ENCODE data around the gene DDX39A. TPM values are rescaled to one million over a fixed set of nuclear protein-coding genes. Genes with fewer than 3 reads are reported as not detected.
"Not testable (repeated sequence)": the region's sequence is repeated elsewhere in the genome, so short reads cannot be mapped to it uniquely, and the experiment has no call there.

Gene DDX39A
- 100 to 1,000 TPM; 225 to 236 TPM for total RNA-seq

DNA sequence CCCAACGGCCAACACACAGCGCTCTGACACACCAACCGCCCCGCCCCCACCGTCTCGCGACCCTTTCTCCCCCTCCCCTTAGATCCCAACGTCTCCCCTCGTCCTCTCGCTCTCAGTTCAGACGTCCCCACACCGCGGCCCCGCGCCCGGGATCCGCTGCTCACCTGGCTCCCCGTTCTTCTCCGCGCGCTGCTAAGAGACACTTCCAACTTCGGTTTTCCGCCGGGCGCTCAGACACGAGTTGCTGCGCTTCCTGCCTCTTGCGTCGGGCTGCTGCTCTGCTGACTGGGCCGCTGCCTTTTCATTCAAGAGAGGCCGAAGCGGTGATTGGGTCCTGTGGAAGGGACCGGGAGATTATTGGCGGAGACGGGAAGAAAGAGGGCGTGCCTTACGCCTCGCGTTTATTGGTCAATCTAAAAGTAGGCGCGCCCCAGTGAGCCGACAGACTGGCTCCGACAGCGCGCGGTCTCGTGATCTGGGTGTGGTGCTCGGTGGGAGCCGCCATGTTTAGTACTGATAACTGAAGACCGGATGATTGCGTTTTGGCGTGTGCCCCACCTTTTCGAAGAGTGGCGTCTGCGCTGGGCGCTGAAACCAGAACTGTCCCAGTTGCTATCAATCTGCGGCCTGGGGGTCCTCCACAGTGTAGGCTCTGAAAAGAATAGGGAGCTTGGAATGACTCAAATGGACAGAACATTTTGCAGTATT is at the start of gene DDX39A:
DDX39A (minus strand) TSS at position 236 of the 708 bp plus-strand sequence. CDS start 6,121 bp downstream, outside the sequence.
- H3K9me3 Mint-ChIP-seq: no peaks in the 10 kb centered on the region
- ATAC-seq (replicated peaks in 1 of 2) (peak; percentile 90), DNase-seq (peak; percentile 94 to 98)
- no peaks in the 10 kb centered on the region for H3K27me3 Mint-ChIP-seq (ENCODE audit: low read depth)
- peak within 1 kb of the TSS; percentile 97 for H3K27ac Mint-ChIP-seq
- peaks cover 21 to 29% of the 10 kb centered on the region in 2 donors for H3K36me3 Mint-ChIP-seq (ENCODE audit: insufficient read depth in 2 of 2)
- H3K4me3 Mint-ChIP-seq: peak within 1 kb of the TSS; percentile 85 to 95
- H3K4me1 Mint-ChIP-seq (ENCODE audit: low read depth): peaks cover 25% of the 10 kb centered on the region

- peaks cover 2 to 11% of the 10 kb centered on the region in 2 donors for H3K36me3 Mint-ChIP-seq (ENCODE audit: insufficient read depth in 2 of 2)
- ATAC-seq (replicated peaks in 1 of 2) (no peak), DNase-seq (no peak)
- H3K9me3 Mint-ChIP-seq: no peaks in the 10 kb centered on the region
- no peak overlapping the region for H3K4me3 Mint-ChIP-seq
- H3K27me3 Mint-ChIP-seq (ENCODE audit: low read depth): peaks cover 3% of the 10 kb centered on the region
- H3K27ac Mint-ChIP-seq: no peak overlapping the region
- peaks cover 5% of the 10 kb centered on the region for H3K4me1 Mint-ChIP-seq (ENCODE audit: low read depth)
Observed at GRCh38 chr19:14467816-14468215, 48.7 kb upstream of the DDX39A start.

DNA sequence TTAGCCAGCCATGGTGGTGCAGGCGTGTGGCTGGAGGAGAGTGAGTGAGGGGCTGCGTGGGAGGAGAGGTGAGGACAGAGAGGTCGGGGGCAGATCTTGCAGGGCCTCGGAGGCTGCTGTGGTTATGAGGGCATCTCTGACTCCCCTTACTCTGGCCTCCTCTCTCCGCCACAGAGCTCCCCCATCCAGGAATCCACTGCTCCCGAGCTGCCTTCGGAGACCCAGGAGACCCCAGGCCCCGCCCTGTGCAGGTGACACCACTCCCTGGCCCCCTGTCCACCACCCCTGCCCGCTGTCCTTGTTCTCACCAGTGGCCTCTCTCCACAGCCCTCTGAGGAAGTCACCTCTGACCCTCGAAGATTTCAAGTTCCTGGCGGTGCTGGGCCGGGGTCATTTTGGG is 48.2 kb upstream of the DDX39A start:
- Mint-ChIP-seq H3K4me1 (ENCODE audit: low read depth) (peaks cover 1% of the 10 kb centered on the region), H3K27me3 (ENCODE audit: low read depth) (no peaks in the 10 kb centered on the region), H3K27ac (no peak overlapping the region), H3K36me3 (ENCODE audit: insufficient read depth in 2 of 2) (peaks cover 2 to 13% of the 10 kb centered on the region in 2 donors), H3K4me3 (no peak overlapping the region), H3K9me3 (no peaks in the 10 kb centered on the region)
- ATAC-seq (replicated peaks in 1 of 2) (no peak), DNase-seq (no peak)

GRCh38 chr19:14463747-14464146 is 44.6 kb upstream of the DDX39A start:
- no peaks in the 10 kb centered on the region for H3K27me3 Mint-ChIP-seq (ENCODE audit: low read depth)
- no peak overlapping the region for H3K27ac Mint-ChIP-seq
- no peaks in the 10 kb centered on the region for H3K4me1 Mint-ChIP-seq (ENCODE audit: low read depth)
- no peak overlapping the region for H3K4me3 Mint-ChIP-seq
- H3K36me3 Mint-ChIP-seq (ENCODE audit: insufficient read depth in 2 of 2): peaks cover 6 to 21% of the 10 kb centered on the region in 2 donors
- ATAC-seq (replicated peaks in 1 of 2): no peak
- no peak for DNase-seq
- H3K9me3 Mint-ChIP-seq: no peaks in the 10 kb centered on the region

DNA sequence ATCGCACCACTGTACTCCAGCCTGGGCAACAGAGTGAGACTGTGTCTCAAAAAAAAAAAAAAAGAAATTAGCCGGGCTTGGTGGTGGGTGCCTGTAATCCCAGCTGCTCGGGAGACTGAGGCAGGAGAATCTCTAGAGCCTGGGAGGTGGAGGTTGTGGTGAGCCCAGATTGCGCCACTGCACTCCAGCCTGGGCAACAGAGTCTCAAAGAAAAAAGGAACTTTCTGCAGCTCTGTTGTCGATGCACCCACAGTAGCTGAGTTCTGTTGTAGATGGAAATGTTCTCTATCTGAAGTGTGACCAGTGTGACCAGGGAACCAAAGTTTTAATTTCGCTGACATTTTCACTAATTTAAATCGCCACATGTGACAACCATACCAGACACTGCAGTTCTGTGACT is 43.3 kb upstream of the DDX39A start:
- not testable (repeated sequence) for H3K4me1 Mint-ChIP-seq (ENCODE audit: low read depth); H3K27ac Mint-ChIP-seq; H3K9me3 Mint-ChIP-seq; H3K27me3 Mint-ChIP-seq (ENCODE audit: low read depth); H3K4me3 Mint-ChIP-seq; DNase-seq; ATAC-seq (replicated peaks in 1 of 2)
- H3K36me3 Mint-ChIP-seq (ENCODE audit: insufficient read depth in 2 of 2): peaks cover 6 to 19% of the 10 kb centered on the region in 2 donors

DNA sequence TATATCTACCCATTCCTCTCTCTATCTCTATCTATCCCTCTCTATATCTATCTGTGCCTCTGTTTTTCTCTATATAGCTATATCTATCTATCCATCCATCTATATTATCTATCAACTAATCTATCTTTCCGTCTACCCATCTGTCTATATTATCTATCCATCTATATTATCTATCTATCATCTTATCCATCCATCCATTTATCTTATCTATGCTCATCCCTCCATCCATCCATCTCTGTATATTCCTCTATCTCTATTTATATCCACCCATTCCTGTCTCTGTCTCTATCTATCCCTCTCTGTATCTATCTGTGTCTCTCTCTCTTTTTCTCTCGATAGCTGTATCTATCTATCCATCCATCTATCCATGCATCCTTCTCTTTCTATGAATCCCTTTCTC is 41.8 kb upstream of the DDX39A start:
- DNase-seq (no peak), ATAC-seq (replicated peaks in 1 of 2) (no peak)
- H3K36me3 Mint-ChIP-seq (ENCODE audit: insufficient read depth in 2 of 2): peaks cover 7 to 16% of the 10 kb centered on the region in 2 donors
- no peaks in the 10 kb centered on the region for H3K9me3 Mint-ChIP-seq
- peak overlapping the region; percentile 68 for H3K27ac Mint-ChIP-seq
- no peak overlapping the region for H3K4me3 Mint-ChIP-seq
- no peaks in the 10 kb centered on the region for H3K4me1 Mint-ChIP-seq (ENCODE audit: low read depth)
- no peaks in the 10 kb centered on the region for H3K27me3 Mint-ChIP-seq (ENCODE audit: low read depth)

DNA sequence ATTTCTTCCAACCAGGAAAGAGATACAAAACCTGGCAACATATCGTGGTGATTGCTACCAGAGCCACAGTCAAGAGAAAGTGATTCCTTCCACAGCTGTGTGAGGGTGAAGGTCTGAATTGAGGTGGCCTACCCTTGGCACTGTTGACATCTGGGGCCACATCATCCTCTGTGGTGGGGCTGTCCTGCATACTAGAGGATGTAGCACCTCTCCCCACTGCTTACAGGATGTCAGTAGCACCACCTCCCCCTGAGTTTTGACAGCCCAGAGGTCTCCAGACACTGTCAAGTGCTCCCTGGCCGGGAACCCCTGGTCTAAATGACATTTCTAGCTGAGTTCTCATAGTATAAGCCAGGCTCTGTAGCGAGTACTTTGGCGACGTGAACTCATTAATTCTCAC is 40.6 kb upstream of the DDX39A start:
- H3K36me3 Mint-ChIP-seq (ENCODE audit: insufficient read depth in 2 of 2): peaks cover 8 to 19% of the 10 kb centered on the region in 2 donors
- H3K4me3 Mint-ChIP-seq: no peak overlapping the region
- H3K9me3 Mint-ChIP-seq: no peaks in the 10 kb centered on the region
- DNase-seq (peak; percentile 25 to 56), ATAC-seq (replicated peaks in 1 of 2) (peak; percentile 93 to 100)
- no peaks in the 10 kb centered on the region for H3K4me1 Mint-ChIP-seq (ENCODE audit: low read depth)
- no peak overlapping the region for H3K27ac Mint-ChIP-seq
- H3K27me3 Mint-ChIP-seq (ENCODE audit: low read depth): no peaks in the 10 kb centered on the region

GRCh38 chr19:14452303-14452702 is 33.2 kb upstream of the DDX39A start:
- not testable (repeated sequence) for H3K4me1 Mint-ChIP-seq (ENCODE audit: low read depth); H3K27ac Mint-ChIP-seq; H3K27me3 Mint-ChIP-seq (ENCODE audit: low read depth); H3K9me3 Mint-ChIP-seq; DNase-seq; H3K4me3 Mint-ChIP-seq; ATAC-seq (replicated peaks in 1 of 2)
- H3K36me3 Mint-ChIP-seq (ENCODE audit: insufficient read depth in 2 of 2): peaks cover 10 to 27% of the 10 kb centered on the region in 2 donors

DNA sequence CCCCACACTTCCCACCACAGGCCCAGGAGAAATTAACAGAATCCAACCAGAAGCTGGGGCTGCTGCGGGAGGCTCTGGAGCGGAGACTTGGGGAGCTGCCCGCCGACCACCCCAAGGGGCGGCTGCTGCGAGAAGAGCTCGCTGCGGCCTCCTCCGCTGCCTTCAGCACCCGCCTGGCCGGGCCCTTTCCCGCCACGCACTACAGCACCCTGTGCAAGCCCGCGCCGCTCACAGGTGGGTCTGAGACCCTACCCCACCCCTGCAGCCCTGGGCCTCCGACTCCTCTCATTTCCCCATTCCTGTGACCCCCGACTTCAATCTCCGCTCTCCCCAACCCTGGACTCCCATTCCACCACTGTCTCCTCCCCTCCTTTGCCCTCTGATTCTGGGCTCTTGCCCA is 31.7 kb upstream of the DDX39A start:
- ATAC-seq (replicated peaks in 1 of 2): no peak
- Mint-ChIP-seq H3K9me3 (no peaks in the 10 kb centered on the region), H3K27ac (no peak overlapping the region), H3K4me3 (no peak overlapping the region), H3K4me1 (ENCODE audit: low read depth) (peaks cover 6% of the 10 kb centered on the region), H3K36me3 (ENCODE audit: insufficient read depth in 2 of 2) (peaks cover 12 to 33% of the 10 kb centered on the region in 2 donors), H3K27me3 (ENCODE audit: low read depth) (no peaks in the 10 kb centered on the region)
- no peak for DNase-seq

GRCh38 chr19:14450168-14450874 is 31.2 kb upstream of the DDX39A start:
- H3K27me3 Mint-ChIP-seq (ENCODE audit: low read depth): no peaks in the 10 kb centered on the region
- peaks cover 11 to 32% of the 10 kb centered on the region in 2 donors for H3K36me3 Mint-ChIP-seq (ENCODE audit: insufficient read depth in 2 of 2)
- no peak overlapping the region for H3K4me3 Mint-ChIP-seq
- DNase-seq: peak; percentile 74 to 79
- no peaks in the 10 kb centered on the region for H3K9me3 Mint-ChIP-seq
- H3K4me1 Mint-ChIP-seq (ENCODE audit: low read depth): peaks cover 6% of the 10 kb centered on the region
- ATAC-seq (replicated peaks in 1 of 2): peak; percentile 84 to 93
- H3K27ac Mint-ChIP-seq: no peak overlapping the region

- Mint-ChIP-seq H3K9me3 (no peaks in the 10 kb centered on the region), H3K27ac (no peak overlapping the region), H3K36me3 (ENCODE audit: insufficient read depth in 2 of 2) (peaks cover 15 to 32% of the 10 kb centered on the region in 2 donors), H3K4me3 (no peak overlapping the region), H3K4me1 (ENCODE audit: low read depth) (peaks cover 6% of the 10 kb centered on the region), H3K27me3 (ENCODE audit: low read depth) (no peaks in the 10 kb centered on the region)
- no peak for DNase-seq
- ATAC-seq (replicated peaks in 1 of 2): no peak
Observed at GRCh38 chr19:14449321-14449720, 30.2 kb upstream of the DDX39A start.

- H3K27ac Mint-ChIP-seq: no peak overlapping the region
Observed at GRCh38 chr19:14446336-14447036, 27.3 kb upstream of the DDX39A start.

GRCh38 chr19:14443632-14444216 is 24.6 kb upstream of the DDX39A start:
- Mint-ChIP-seq H3K4me3 (no peak overlapping the region), H3K9me3 (no peaks in the 10 kb centered on the region), H3K27ac (no peak overlapping the region), H3K36me3 (ENCODE audit: insufficient read depth in 2 of 2) (peaks cover 21 to 30% of the 10 kb centered on the region in 2 donors), H3K4me1 (ENCODE audit: low read depth) (peaks cover 32% of the 10 kb centered on the region), H3K27me3 (ENCODE audit: low read depth) (no peaks in the 10 kb centered on the region)
- ATAC-seq (replicated peaks in 1 of 2) (no peak), DNase-seq (no peak)

More at GRCh38 chr19:14446336-14447036, 27.3 kb upstream of the DDX39A start:
- Mint-ChIP-seq H3K4me3 (no peak overlapping the region), H3K36me3 (ENCODE audit: insufficient read depth in 2 of 2) (peaks cover 26 to 39% of the 10 kb centered on the region in 2 donors), H3K9me3 (no peaks in the 10 kb centered on the region), H3K4me1 (ENCODE audit: low read depth) (peaks cover 16% of the 10 kb centered on the region), H3K27me3 (ENCODE audit: low read depth) (no peaks in the 10 kb centered on the region)
- ATAC-seq (replicated peaks in 1 of 2) (no peak), DNase-seq (no peak)

Measured in activated T-cell treated with anti-CD3 and anti-CD28 coated beads, Interleukin-2, amount 50 U/mL, for 72 hours (primary cell).